GM20431 (cell line): Measurements from ENCODE around the gene NDUFAF2.
"Not testable (repeated sequence)": the region's sequence is repeated elsewhere in the genome, so short reads cannot be mapped to it uniquely, and the experiment has no call there.

Source experiments
- in situ Hi-C: fragments of 300-500 bp; cut with MseI, MboI; formaldehyde crosslinking; loops from one replicate; pipeline ENCODE4 v1.15.0; 2020; ENCODE audit warnings: low sequenced_read_pairs; ENCODE audit not compliant: unreplicated experiment

NDUFAF2 gene

GRCh38 chr5:61162832-61163567, 218.0 kb downstream of the NDUFAF2 start:
- in situ Hi-C loops = no loop called here

GRCh38 chr5:61163905-61164304, 218.9 kb downstream of the NDUFAF2 start:
- in situ Hi-C loops = no loop called here

GRCh38 chr5:61167382-61167781, 222.4 kb downstream of the NDUFAF2 start:
- in situ Hi-C loops = no loop called here

- in situ Hi-C loops = no loop called here
These were observed 223.9 kb downstream of the NDUFAF2 start for GRCh38 chr5:61168951-61169350.

GRCh38 chr5:61171479-61171878, 226.5 kb downstream of the NDUFAF2 start:
- in situ Hi-C loops = no loop called here

- in situ Hi-C loops = no loop called here
These were observed 231.6 kb downstream of the NDUFAF2 start for GRCh38 chr5:61176631-61177030.

GRCh38 chr5:61177070-61177469, 232.1 kb downstream of the NDUFAF2 start:
- in situ Hi-C loops = no loop called here

- in situ Hi-C loops = no loop called here
These were observed 232.7 kb downstream of the NDUFAF2 start for GRCh38 chr5:61177716-61178115.

- in situ Hi-C loops = no loop called here
These were observed 233.7 kb downstream of the NDUFAF2 start for GRCh38 chr5:61178702-61179101.

GRCh38 chr5:61180886-61181285, 235.9 kb downstream of the NDUFAF2 start:
- in situ Hi-C loops = no loop called here

GRCh38 chr5:61182449-61182848, 237.4 kb downstream of the NDUFAF2 start:
- in situ Hi-C loops = no loop called here

GRCh38 chr5:61183538-61183937, 238.5 kb downstream of the NDUFAF2 start:
- in situ Hi-C loops = no loop called here

GRCh38 chr5:61184708-61185107, 239.7 kb downstream of the NDUFAF2 start:
- in situ Hi-C loops = no loop called here

- in situ Hi-C loops = no loop called here
These were observed 241.6 kb downstream of the NDUFAF2 start for GRCh38 chr5:61186634-61187033.

GRCh38 chr5:61187352-61187751, 242.3 kb downstream of the NDUFAF2 start:
- in situ Hi-C loops = not testable (repeated sequence)

GRCh38 chr5:61187826-61188225, 242.8 kb downstream of the NDUFAF2 start:
- in situ Hi-C loops = not testable (repeated sequence)

- in situ Hi-C loops = no loop called here
These were observed 253.6 kb downstream of the NDUFAF2 start for GRCh38 chr5:61198606-61199005.

GRCh38 chr5:61200582-61201155, 255.7 kb downstream of the NDUFAF2 start:
- in situ Hi-C loops = no loop called here

- in situ Hi-C loops = no loop called here
These were observed 257.2 kb downstream of the NDUFAF2 start for GRCh38 chr5:61202213-61202612.
